ENCODE data around the gene USP19. TPM values are rescaled to one million over a fixed set of nuclear protein-coding genes. Genes with fewer than 3 reads are reported as not detected.

Gene USP19
- total and polyA plus RNA-seq, 2 of the 4 experiments (the other 2 are of a cell fraction) = 24.7 to 39.7 TPM

- POLR2A ChIA-PET (ENCODE audit: unreplicated experiment) = no interaction called here
- no peaks in the 10 kb centered on the region for H3K79me1 ChIP-seq (ENCODE audit: low read depth in 1 of 2, low read length in 2 of 2)
- CTCF ChIA-PET = interaction anchor here (0.6 kb wide), 2 partner anchors 297 to 1221 kb away, joined by 5 read pairs; no protein-coding TSS in a partner anchor
Observed at GRCh38 chr3:49148159-49148558, 27.5 kb upstream of the USP19 start.

More at GRCh38 chr3:49148159-49148558, 27.5 kb upstream of the USP19 start:
- H2BK20ac ChIP-seq (ENCODE audit: low read depth, low read length) = no peak overlapping the region
- no peaks in the 10 kb centered on the region for H3K9me3 ChIP-seq (ENCODE audit: control insufficient read depth, insufficient read depth, low read length)
- no peak overlapping the region for H3K23ac ChIP-seq (ENCODE audit: low read depth, low read length)
- ATAC-seq (ENCODE audit: low read depth) = no peak
- WGBS, 2 experiments (ENCODE audit: extremely low coverage in 2 of 2, insufficient read length in 1 of 2) = no CpG with 5 or more reads among the region's 5 CpGs
- H4K91ac ChIP-seq (ENCODE audit: insufficient read depth, low read depth, low read length) = no peak overlapping the region
- no peak for DNase-seq
- H2AK5ac ChIP-seq (ENCODE audit: low read depth, low read length) = no peak overlapping the region
- H3K18ac ChIP-seq (ENCODE audit: low read depth, low read length) = no peak overlapping the region
- dilution Hi-C loops (cut with HindIII; ENCODE audit: low sequenced_read_pairs, unreplicated experiment) (no loop called here), intact Hi-C loops (cut with micrococcal nuclease) (no loop called here), in situ Hi-C loops (cut with MboI; ENCODE audit: low sequenced_read_pairs) (no loop called here)
- no peak overlapping the region for H2BK5ac ChIP-seq (ENCODE audit: low read depth, low read length, poor library complexity, severe bottlenecking)
- no peak overlapping the region for H3K56ac ChIP-seq (ENCODE audit: extremely low read depth, insufficient read depth, low read length)
- H3K4me1 ChIP-seq (ENCODE audit: control insufficient read depth, insufficient read depth, low read length) = no peaks in the 10 kb centered on the region
- H4K20me1 ChIP-seq (ENCODE audit: insufficient read depth, low read length) = no peaks in the 10 kb centered on the region
- H4K8ac ChIP-seq (ENCODE audit: low read depth in 2 of 2, low read length in 2 of 2) = no peak overlapping the region
- H3K4ac ChIP-seq (ENCODE audit: low read depth, low read length) = no peak overlapping the region
- H3K27ac ChIP-seq (ENCODE audit: insufficient read depth, low read length) = no peak overlapping the region
- H2AFZ ChIP-seq (replicated peaks; ENCODE audit: low read length, poor library complexity) = no peak overlapping the region
- no peak overlapping the region for H3K4me3 ChIP-seq (ENCODE audit: insufficient read depth, low read depth, low read length)
- no peak overlapping the region for H3K9ac ChIP-seq (ENCODE audit: low read depth, low read length)
- no peaks in the 10 kb centered on the region for H3K36me3 ChIP-seq (ENCODE audit: control insufficient read depth, insufficient read depth, low read length)
- TF ChIP-seq USF2 (IDR thresholded peaks at IDR 0.05; ENCODE audit: low read depth, low read length) = no peak
- no peak for TF ChIP-seq SMC3 (IDR thresholded peaks at IDR 0.05; ENCODE audit: low read depth, low read length)
- no peak for TF ChIP-seq RAD21 (IDR thresholded peaks at IDR 0.05; ENCODE audit: low read length)
- TF ChIP-seq NFE2L2 (IDR thresholded peaks at IDR 0.05; ENCODE audit: low read depth, low read length) = no peak
- no peak for TF ChIP-seq MXI1 (IDR thresholded peaks at IDR 0.05; ENCODE audit: borderline replicate concordance, low read depth, low read length)
- no peak for TF ChIP-seq BHLHE40 (IDR thresholded peaks at IDR 0.05; ENCODE audit: low read depth, low read length)
- TF ChIP-seq MAFK (IDR thresholded peaks at IDR 0.05; ENCODE audit: low read depth, low read length) = no peak
- TF ChIP-seq CTCF (conservative IDR thresholded peaks at IDR 0.05; ENCODE audit: low read depth, low read length) = no peak
- TF ChIP-seq MAZ (IDR thresholded peaks at IDR 0.05; ENCODE audit: borderline replicate concordance, low read depth, low read length) = no peak
- TF ChIP-seq RCOR1 (IDR thresholded peaks at IDR 0.05; ENCODE audit: insufficient replicate concordance, low read length) = no peak
- TF ChIP-seq ELK1 (IDR thresholded peaks at IDR 0.05; ENCODE audit: borderline replicate concordance, low read depth, low read length) = no peak
- no peak for TF ChIP-seq CHD1 (IDR thresholded peaks at IDR 0.05; ENCODE audit: low read depth, low read length)
- no peak for TF ChIP-seq CEBPB (IDR thresholded peaks at IDR 0.05; ENCODE audit: low read depth, low read length)
- no peak for TF ChIP-seq POLR2A (IDR thresholded peaks at IDR 0.05; ENCODE audit: low read depth, low read length)
- TF ChIP-seq RFX5 (IDR thresholded peaks at IDR 0.05; ENCODE audit: low read depth, low read length) = no peak
- TF ChIP-seq FOS (IDR thresholded peaks at IDR 0.05; ENCODE audit: low read depth, low read length) = no peak
- H2BK15ac ChIP-seq (ENCODE audit: low read depth, low read length) = no peak overlapping the region
- no peak overlapping the region for H2AK9ac ChIP-seq (replicated peaks; ENCODE audit: low read depth, low read length, poor library complexity)
- no peaks in the 10 kb centered on the region for H3K9me1 ChIP-seq (ENCODE audit: insufficient read depth, low read length)
- no peak overlapping the region for H2BK120ac ChIP-seq (ENCODE audit: low read depth, low read length)
- H4K5ac ChIP-seq (ENCODE audit: low read depth, low read length) = no peak overlapping the region
- no TSS peak for BruUV-seq (replicated peaks)
- H3K27me3 ChIP-seq (ENCODE audit: control insufficient read depth, insufficient read depth, low read length) = no peaks in the 10 kb centered on the region
- H3K4me2 ChIP-seq (ENCODE audit: low read depth, low read length) = no peak overlapping the region
- H3K14ac ChIP-seq (replicated peaks; ENCODE audit: low read depth, low read length) = no peak overlapping the region

Data from IMR-90 (cell line).